GM12892 (cell line): ENCODE results near the gene ETAA1.

Experiments used
- POLR2A ChIP-seq: IDR thresholded peaks from 2 replicates; pipeline ENCODE4 v1.6.1; 2011; ENCODE audit warnings: low read depth, low read length, control low read depth
- POLR2AphosphoS5 ChIP-seq: IDR thresholded peaks from 2 replicates; pipeline ENCODE4 v1.6.1; 2011; ENCODE audit warnings: low read depth, low read length, control low read depth
- TAF1 ChIP-seq: IDR thresholded peaks from 2 replicates; pipeline ENCODE4 v1.6.1; 2011; ENCODE audit warnings: low read depth, mild to moderate bottlenecking, control low read depth, low read length, borderline replicate concordance

DNA sequence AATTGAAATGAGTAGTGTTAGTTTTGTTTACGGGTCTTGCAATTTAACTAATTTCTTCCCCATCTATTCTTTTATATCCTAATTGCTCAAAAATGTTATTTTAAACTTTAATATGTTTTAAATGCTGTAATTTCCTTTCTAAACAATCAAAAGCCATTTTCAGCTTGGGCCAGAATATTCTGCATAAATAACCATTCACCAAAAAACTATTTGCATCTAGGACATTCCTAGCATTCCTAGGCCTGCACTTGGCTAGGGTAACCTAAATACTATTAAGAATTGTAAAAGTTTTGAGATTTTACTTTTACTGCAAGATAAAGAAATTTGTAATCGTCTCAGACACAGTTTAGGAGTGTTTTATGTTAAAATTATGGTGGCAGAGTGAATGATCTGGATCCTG is 7.8 kb upstream of the ETAA1 start:
- TF ChIP-seq POLR2A (no peak), POLR2AphosphoS5 (no peak), TAF1 (no peak)
